Naive thymus-derived CD4-positive, alpha-beta T cell (primary cell): ENCODE measurements around the gene STK39. TPM values are rescaled to one million over a fixed set of nuclear protein-coding genes. Genes with fewer than 3 reads are reported as not detected.
A peak's percentile ranks its signal among the peaks of the same experiment; 100 is the strongest.

Experiments
- ATAC-seq: fragments of 150-1000 bp; cut with Tn5 transposase; 2 replicates; pipeline ENCODE4 v1.10.0; 2021; ENCODE audit warnings: mild to moderate bottlenecking, moderate library complexity
- CTCF ChIA-PET: fragments of 350-600 bp; sonication (Branson Sonifier 250); formaldehyde crosslinking; loops from one replicate; lab custom pipeline; 2021; ENCODE audit warnings: antibody characterized with exemption; lab: Charles Lee
- POLR2A ChIA-PET: fragments of 350-600 bp; sonication (Branson Sonifier 250); formaldehyde crosslinking; loops from one replicate; lab custom pipeline; 2021; ENCODE audit warnings: antibody characterized with exemption, inconsistent platforms; lab: Charles Lee
- DNase-seq, 9 donors: peaks; one replicate each; pipeline versions ENCODE4 v3.0.0 to v3.0.0-alpha.2; 2020 to 2022; ENCODE audit warnings: mixed read lengths in 1 of 9
- H3K27ac ChIP-seq: one replicate; pipeline ENCODE4 v1.7.0; 2013; ENCODE audit warnings: mild to moderate bottlenecking, low read depth, low read length, moderate library complexity
- H3K27me3 ChIP-seq, 2 donors: one replicate each; pipeline ENCODE4 v1.7.0; 2013; ENCODE audit warnings: low read length in 2 of 2, mild to moderate bottlenecking in 2 of 2, moderate library complexity in 2 of 2; ENCODE audit not compliant: control insufficient read depth in 2 of 2, insufficient read depth in 2 of 2
- H3K36me3 ChIP-seq, 3 experiments: 1 replicate in 2 of 3; 2 replicates in 1 of 3; pipeline ENCODE4 v1.7.0; 2013; ENCODE audit warnings: low read length in 3 of 3, mild to moderate bottlenecking in 3 of 3, moderate library complexity in 1 of 3; ENCODE audit not compliant: insufficient read depth in 3 of 3, control insufficient read depth in 2 of 3
- H3K4me1 ChIP-seq, 2 donors: one replicate each; pipeline ENCODE4 v1.7.0; 2013; ENCODE audit warnings: low read length in 2 of 2, mild to moderate bottlenecking in 2 of 2, moderate library complexity in 1 of 2; ENCODE audit not compliant: control insufficient read depth in 2 of 2, insufficient read depth in 2 of 2
- H3K4me3 ChIP-seq: 2 replicates; pipeline ENCODE4 v1.7.0; 2013; ENCODE audit warnings: mild to moderate bottlenecking, low read length
- H3K9me3 ChIP-seq, 3 experiments: 1 replicate in 2 of 3; 2 replicates in 1 of 3; pipeline ENCODE4 v1.7.0; 2013; ENCODE audit warnings: low read length in 3 of 3; ENCODE audit not compliant: control insufficient read depth in 2 of 3
- H3K27ac Mint-ChIP-seq, 9 donors: one replicate each; pipeline ENCODE4 v1.8.0; 2020 to 2022; ENCODE audit warnings: mixed read lengths in 9 of 9, mild to moderate bottlenecking in 8 of 9, moderate library complexity in 5 of 9, inconsistent platforms in 2 of 9
- H3K27me3 Mint-ChIP-seq, 5 donors: one replicate each; pipeline ENCODE4 v1.8.0; 2021 to 2022; ENCODE audit warnings: mixed read lengths in 5 of 5, mild to moderate bottlenecking in 1 of 5
- H3K36me3 Mint-ChIP-seq, 5 donors: one replicate each; pipeline ENCODE4 v1.8.0; 2020 to 2022; ENCODE audit warnings: mixed read lengths in 5 of 5, mild to moderate bottlenecking in 3 of 5, inconsistent platforms in 1 of 5
- H3K4me1 Mint-ChIP-seq, 7 donors: one replicate each; pipeline ENCODE4 v1.8.0; 2020 to 2022; ENCODE audit warnings: mixed read lengths in 7 of 7, mild to moderate bottlenecking in 3 of 7, inconsistent platforms in 1 of 7
- H3K4me3 Mint-ChIP-seq, 10 donors: one replicate each; pipeline ENCODE4 v1.8.0; 2020 to 2022; ENCODE audit warnings: mild to moderate bottlenecking in 10 of 10, mixed read lengths in 10 of 10, moderate library complexity in 6 of 10, inconsistent platforms in 2 of 10
- H3K9me3 Mint-ChIP-seq, 11 donors: one replicate each; pipeline ENCODE4 v1.8.0; 2020 to 2022; ENCODE audit warnings: mixed read lengths in 11 of 11, mild to moderate bottlenecking in 4 of 11, inconsistent platforms in 1 of 11, moderate library complexity in 1 of 11
- intact Hi-C, 2 donors: fragments of 100-400 bp; cut with micrococcal nuclease; formaldehyde crosslinking; loops; one replicate each; pipeline ENCODE4 v1.15.1; 2023
- polyA plus RNA-seq, 2 donors: library from polyadenylated mRNA; unstranded; fragments of 300-500 nt; fragmentation: Illumina TruSeq; gene quantifications; one replicate each; pipeline ENCODE4 v1.2.3, GENCODE V29; 2021
- total RNA-seq, 6 experiments: library from RNA in 5 of 6; stranded (reverse) in 5 of 6; gene quantifications; 1 replicate in 5 of 6; 2 replicates in 1 of 6; pipeline ENCODE4 v1.2.3 and lab custom pipeline; 2021 to 2026

The STK39 gene
- total and polyA plus RNA-seq, 7 experiments from 2014 or later, result 2.7 to 33.9 (median 16.9) TPM

- CTCF ChIA-PET, result no interaction called here
- Histone ChIP-seq H3K4me3 (no peak overlapping the region), H3K27ac (no peak overlapping the region), H3K36me3 (no peaks in the 10 kb centered on the region), H3K4me1 (no peaks in the 10 kb centered on the region), H3K9me3 (no peaks in the 10 kb centered on the region), H3K27me3 (no peaks in the 10 kb centered on the region)
- intact Hi-C loops, result no loop called here
- no peaks in the 10 kb centered on the region for H3K27me3 Mint-ChIP-seq
- DNase-seq (no peak), ATAC-seq (no peak)
- H3K27ac Mint-ChIP-seq, result no peak overlapping the region
- no peaks in the 10 kb centered on the region for H3K9me3 Mint-ChIP-seq
- H3K4me3 Mint-ChIP-seq, result no peak overlapping the region
- H3K4me1 Mint-ChIP-seq, result peaks cover 0 to 7% (median 0%) of the 10 kb centered on the region in 7 donors
- POLR2A ChIA-PET, result no interaction called here
- H3K36me3 Mint-ChIP-seq, result peaks cover 11 to 69% (median 47%) of the 10 kb centered on the region in 5 donors
These were observed 213.4 kb downstream of the STK39 start for GRCh38 chr2:168033966-168034365.

- Mint-ChIP-seq H3K9me3 (no peaks in the 10 kb centered on the region), H3K4me1 (peaks cover 0 to 10% (median 0%) of the 10 kb centered on the region in 7 donors), H3K4me3 (no peak overlapping the region), H3K27me3 (no peaks in the 10 kb centered on the region), H3K27ac (no peak overlapping the region), H3K36me3 (peaks cover 11 to 64% (median 41%) of the 10 kb centered on the region in 5 donors)
- Histone ChIP-seq H3K27ac (no peak overlapping the region), H3K4me1 (no peaks in the 10 kb centered on the region), H3K36me3 (no peaks in the 10 kb centered on the region), H3K4me3 (no peak overlapping the region), H3K27me3 (no peaks in the 10 kb centered on the region), H3K9me3 (no peaks in the 10 kb centered on the region)
- no peak for DNase-seq
- ChIA-PET CTCF (no interaction called here), POLR2A (no interaction called here)
- intact Hi-C loops, result no loop called here
- ATAC-seq, result no peak
These were observed 215.3 kb downstream of the STK39 start for GRCh38 chr2:168032091-168032490.

- Mint-ChIP-seq H3K27me3 (no peaks in the 10 kb centered on the region), H3K4me3 (no peak overlapping the region), H3K36me3 (peaks cover 6 to 62% (median 34%) of the 10 kb centered on the region in 5 donors), H3K4me1 (peaks cover 0 to 6% (median 2%) of the 10 kb centered on the region in 7 donors), H3K27ac (peak overlapping the region in 2 of 9 donors; percentile 17 to 31), H3K9me3 (no peaks in the 10 kb centered on the region)
- DNase-seq (peak in 1 of 9 donors; percentile 23), ATAC-seq (no peak)
- POLR2A ChIA-PET, result no interaction called here
- Histone ChIP-seq H3K36me3 (peaks cover 0 to 2% (median 0%) of the 10 kb centered on the region in 3 experiments), H3K27me3 (no peaks in the 10 kb centered on the region), H3K27ac (no peak overlapping the region), H3K4me3 (no peak overlapping the region), H3K4me1 (no peaks in the 10 kb centered on the region), H3K9me3 (no peaks in the 10 kb centered on the region)
- CTCF ChIA-PET, result no interaction called here
- intact Hi-C loops, result no loop called here
These were observed 216.4 kb downstream of the STK39 start for GRCh38 chr2:168030862-168031624.

GRCh38 chr2:168029071-168029470, 218.3 kb downstream of the STK39 start:
- peaks cover 8 to 54% (median 31%) of the 10 kb centered on the region in 5 donors for H3K36me3 Mint-ChIP-seq
- ChIA-PET POLR2A (no interaction called here), CTCF (no interaction called here)

GRCh38 chr2:168028362-168028761, 219.0 kb downstream of the STK39 start:
- no peak overlapping the region for H3K27ac Mint-ChIP-seq
- H3K27me3 Mint-ChIP-seq, result no peaks in the 10 kb centered on the region
- no peaks in the 10 kb centered on the region for H3K9me3 Mint-ChIP-seq
- peaks cover 0 to 7% (median 3%) of the 10 kb centered on the region in 7 donors for H3K4me1 Mint-ChIP-seq
- CTCF ChIA-PET, result interaction anchor here (0.6 kb wide), 1 partner anchor 746 kb away, joined by 3 read pairs; no protein-coding TSS in a partner anchor
- Histone ChIP-seq H3K4me3 (no peak overlapping the region), H3K36me3 (peaks cover 0 to 11% (median 0%) of the 10 kb centered on the region in 3 experiments), H3K27me3 (no peaks in the 10 kb centered on the region), H3K27ac (no peak overlapping the region), H3K4me1 (no peaks in the 10 kb centered on the region), H3K9me3 (no peaks in the 10 kb centered on the region)
- POLR2A ChIA-PET, result no interaction called here
- ATAC-seq (no peak), DNase-seq (no peak)
- H3K4me3 Mint-ChIP-seq, result no peak overlapping the region
- intact Hi-C loops, result no loop called here
- peaks cover 3 to 51% (median 31%) of the 10 kb centered on the region in 5 donors for H3K36me3 Mint-ChIP-seq

More at GRCh38 chr2:168029071-168029470, 218.3 kb downstream of the STK39 start:
- Histone ChIP-seq H3K36me3 (peaks cover 0 to 11% (median 0%) of the 10 kb centered on the region in 3 experiments), H3K9me3 (no peaks in the 10 kb centered on the region), H3K4me1 (no peaks in the 10 kb centered on the region), H3K4me3 (no peak overlapping the region), H3K27me3 (no peaks in the 10 kb centered on the region), H3K27ac (no peak overlapping the region)
- Mint-ChIP-seq H3K4me3 (no peak overlapping the region), H3K9me3 (no peaks in the 10 kb centered on the region), H3K27ac (no peak overlapping the region), H3K4me1 (peaks cover 0 to 7% (median 3%) of the 10 kb centered on the region in 7 donors), H3K27me3 (no peaks in the 10 kb centered on the region)
- no peak for ATAC-seq
- DNase-seq, result no peak
- intact Hi-C loops, result no loop called here

GRCh38 chr2:168025487-168026202, 221.8 kb downstream of the STK39 start:
- H3K9me3 ChIP-seq, result no peaks in the 10 kb centered on the region
- no peak for DNase-seq
- no peaks in the 10 kb centered on the region for H3K27me3 Mint-ChIP-seq
- peaks cover 3 to 41% (median 22%) of the 10 kb centered on the region in 5 donors for H3K36me3 Mint-ChIP-seq
- peaks cover 0 to 7% (median 3%) of the 10 kb centered on the region in 7 donors for H3K4me1 Mint-ChIP-seq
- CTCF ChIA-PET, result no interaction called here
- ATAC-seq, result no peak
- H3K4me3 Mint-ChIP-seq, result no peak overlapping the region
- H3K4me3 ChIP-seq, result no peak overlapping the region
- intact Hi-C loops, result no loop called here
- H3K36me3 ChIP-seq, result peaks cover 0 to 11% (median 0%) of the 10 kb centered on the region in 3 experiments
- H3K27ac ChIP-seq, result no peak overlapping the region
- no peaks in the 10 kb centered on the region for H3K27me3 ChIP-seq
- POLR2A ChIA-PET, result no interaction called here
- H3K9me3 Mint-ChIP-seq, result no peaks in the 10 kb centered on the region
- H3K27ac Mint-ChIP-seq, result no peak overlapping the region
- no peaks in the 10 kb centered on the region for H3K4me1 ChIP-seq
